HG03469 (cell line): Measurements from ENCODE around the gene FCGR3A.
"Not testable (repeated sequence)": the region's sequence is repeated elsewhere in the genome, so short reads cannot be mapped to it uniquely, and the experiment has no call there.

ENCODE experiments used
- ATAC-seq: cut with Tn5 transposase; IDR thresholded peaks from one replicate; pipeline ENCODE4 v1.9.1; 2021; ENCODE audit warnings: mild to moderate bottlenecking, moderate library complexity, moderate number of reproducible peaks; ENCODE audit not compliant: unreplicated experiment

FCGR3A gene

GRCh38 chr1:161531986-161532643 lies 17.5 kb downstream of the FCGR3A start:
- ATAC-seq, result no peak

DNA sequence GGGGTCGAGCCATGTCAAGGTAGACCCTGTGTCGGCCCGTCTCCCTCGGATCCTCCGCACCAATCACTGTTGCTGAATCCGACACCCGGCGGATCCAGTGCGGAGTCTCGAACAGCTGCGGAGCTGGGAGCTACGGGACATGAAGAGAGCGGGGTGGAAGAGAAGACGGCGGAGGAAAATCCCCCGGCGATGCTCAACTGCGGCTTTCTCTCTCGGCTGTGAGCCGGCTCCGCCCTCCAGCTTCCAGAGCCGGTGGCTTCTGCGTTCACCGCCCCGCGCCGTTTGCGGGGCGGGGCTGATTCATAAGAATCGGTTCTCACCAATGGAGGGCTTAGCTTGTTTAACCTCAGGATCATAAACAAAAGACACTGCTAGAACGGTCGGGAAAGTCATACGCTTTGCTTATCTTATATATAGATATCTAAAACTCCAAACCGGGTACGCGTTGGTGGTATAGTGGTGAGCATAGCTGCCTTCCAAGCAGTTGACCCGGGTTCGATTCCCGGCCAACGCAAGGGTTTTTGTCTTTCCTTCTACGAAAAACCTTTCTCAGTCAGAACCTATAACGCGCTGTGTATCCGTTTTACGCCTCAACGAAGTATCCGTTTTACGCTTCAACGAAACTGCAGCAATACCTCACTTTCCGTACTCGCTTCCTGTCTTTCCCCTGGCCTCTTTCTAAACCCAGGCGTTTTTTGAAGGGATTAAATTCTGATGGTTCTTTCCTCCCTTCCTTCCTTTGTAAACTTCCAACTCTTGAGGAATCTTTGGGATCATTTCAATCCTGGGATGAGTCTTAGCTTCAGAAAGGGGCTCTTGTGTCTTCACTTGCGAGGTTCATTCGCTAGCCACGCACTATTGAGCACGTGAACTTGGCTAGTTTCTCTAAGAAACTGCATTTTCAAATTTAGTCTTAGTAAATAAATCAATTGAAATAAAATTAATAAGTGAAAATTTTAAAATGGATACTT lies 18.7 kb downstream of the FCGR3A start:
- ATAC-seq, result peak; percentile 55

- peak; percentile 23 for ATAC-seq
Observed at GRCh38 chr1:161530158-161530557, 19.5 kb downstream of the FCGR3A start.

DNA sequence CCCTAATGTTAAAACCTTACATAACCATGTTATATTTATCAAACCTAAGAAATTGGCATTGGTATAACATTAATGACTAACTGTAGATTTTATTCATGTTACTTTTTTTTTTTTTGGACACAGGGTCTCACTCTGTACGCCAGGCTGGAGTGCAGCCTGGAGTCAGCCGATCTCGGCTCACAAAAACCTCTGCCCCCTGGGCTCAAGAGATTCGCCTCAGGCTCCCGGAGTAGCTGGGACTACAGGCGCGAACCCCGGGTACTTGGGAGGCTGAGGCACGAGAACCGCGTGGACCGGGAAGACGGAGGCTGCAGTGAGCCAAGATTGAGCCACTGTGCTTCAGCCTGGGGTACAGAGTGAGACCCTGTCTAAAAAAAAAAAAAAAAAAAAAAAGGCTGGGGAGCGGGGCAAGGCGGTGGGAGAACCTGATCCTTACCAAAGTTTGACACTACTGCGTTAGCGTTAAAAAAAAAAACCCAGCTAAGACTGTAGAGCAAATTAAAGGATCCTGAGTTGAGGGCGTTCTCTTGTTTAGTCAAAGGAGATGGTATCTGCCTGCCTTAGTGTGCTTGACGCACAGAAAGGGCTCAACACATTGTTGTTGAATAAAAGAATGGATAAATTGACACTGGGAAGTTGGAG lies 20.0 kb downstream of the FCGR3A start:
- not testable (repeated sequence) for ATAC-seq

DNA sequence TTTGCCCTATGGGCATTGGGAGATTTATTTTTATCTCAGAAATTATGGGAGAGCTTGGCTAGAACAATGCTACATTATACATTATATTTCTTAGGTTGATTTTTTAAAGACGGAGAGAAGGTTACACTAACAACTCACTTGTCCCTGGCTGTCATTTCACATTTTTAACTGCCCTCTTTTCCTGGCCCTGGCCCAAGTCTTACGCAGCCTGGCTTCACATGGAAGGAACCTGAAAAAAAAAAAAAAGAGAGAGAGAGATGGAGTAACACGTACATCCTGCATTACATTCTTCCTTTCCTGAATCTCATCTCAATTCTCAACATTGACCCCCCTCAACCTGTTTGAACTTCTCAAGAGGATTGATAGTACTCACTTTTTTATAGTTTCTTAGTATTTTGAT lies 21.1 kb downstream of the FCGR3A start:
- not testable (repeated sequence) for ATAC-seq

DNA sequence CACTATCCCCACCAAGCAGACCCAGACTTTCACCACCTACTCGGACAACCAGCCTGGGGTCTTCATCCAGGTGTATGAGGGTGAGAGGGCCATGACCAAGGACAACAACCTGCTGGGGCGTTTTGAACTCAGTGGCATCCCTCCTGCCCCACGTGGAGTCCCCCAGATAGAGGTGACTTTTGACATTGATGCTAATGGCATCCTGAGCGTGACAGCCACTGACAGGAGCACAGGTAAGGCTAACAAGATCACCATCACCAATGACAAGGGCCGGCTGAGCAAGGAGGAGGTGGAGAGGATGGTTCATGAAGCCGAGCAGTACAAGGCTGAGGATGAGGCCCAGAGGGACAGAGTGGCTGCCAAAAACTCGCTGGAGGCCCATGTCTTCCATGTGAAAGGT lies 23.7 kb downstream of the FCGR3A start:
- ATAC-seq, result not testable (repeated sequence)

DNA sequence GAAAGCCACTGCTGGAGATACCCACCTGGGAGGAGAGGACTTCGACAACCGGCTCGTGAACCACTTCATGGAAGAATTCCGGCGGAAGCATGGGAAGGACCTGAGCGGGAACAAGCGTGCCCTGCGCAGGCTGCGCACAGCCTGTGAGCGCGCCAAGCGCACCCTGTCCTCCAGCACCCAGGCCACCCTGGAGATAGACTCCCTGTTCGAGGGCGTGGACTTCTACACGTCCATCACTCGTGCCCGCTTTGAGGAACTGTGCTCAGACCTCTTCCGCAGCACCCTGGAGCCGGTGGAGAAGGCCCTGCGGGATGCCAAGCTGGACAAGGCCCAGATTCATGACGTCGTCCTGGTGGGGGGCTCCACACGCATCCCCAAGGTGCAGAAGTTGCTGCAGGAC lies 24.3 kb downstream of the FCGR3A start:
- ATAC-seq, result not testable (repeated sequence)

- ATAC-seq, result not testable (repeated sequence)
Observed at GRCh38 chr1:161524742-161525291, 24.8 kb downstream of the FCGR3A start.

GRCh38 chr1:161523817-161524741 lies 25.5 kb downstream of the FCGR3A start, which contains the start of gene HSPA6:
HSPA6 (plus strand) TSS chr1:161524540; CDS start chr1:161524659, 119 bp downstream.
- not testable (repeated sequence) for ATAC-seq

- ATAC-seq, result not testable (repeated sequence)
Observed at GRCh38 chr1:161523041-161523816, 26.4 kb downstream of the FCGR3A start.

- not testable (repeated sequence) for ATAC-seq
Observed at GRCh38 chr1:161513953-161514352, 35.7 kb downstream of the FCGR3A start.

- ATAC-seq, result not testable (repeated sequence)
Observed at GRCh38 chr1:161513448-161513780, 36.2 kb downstream of the FCGR3A start.

DNA sequence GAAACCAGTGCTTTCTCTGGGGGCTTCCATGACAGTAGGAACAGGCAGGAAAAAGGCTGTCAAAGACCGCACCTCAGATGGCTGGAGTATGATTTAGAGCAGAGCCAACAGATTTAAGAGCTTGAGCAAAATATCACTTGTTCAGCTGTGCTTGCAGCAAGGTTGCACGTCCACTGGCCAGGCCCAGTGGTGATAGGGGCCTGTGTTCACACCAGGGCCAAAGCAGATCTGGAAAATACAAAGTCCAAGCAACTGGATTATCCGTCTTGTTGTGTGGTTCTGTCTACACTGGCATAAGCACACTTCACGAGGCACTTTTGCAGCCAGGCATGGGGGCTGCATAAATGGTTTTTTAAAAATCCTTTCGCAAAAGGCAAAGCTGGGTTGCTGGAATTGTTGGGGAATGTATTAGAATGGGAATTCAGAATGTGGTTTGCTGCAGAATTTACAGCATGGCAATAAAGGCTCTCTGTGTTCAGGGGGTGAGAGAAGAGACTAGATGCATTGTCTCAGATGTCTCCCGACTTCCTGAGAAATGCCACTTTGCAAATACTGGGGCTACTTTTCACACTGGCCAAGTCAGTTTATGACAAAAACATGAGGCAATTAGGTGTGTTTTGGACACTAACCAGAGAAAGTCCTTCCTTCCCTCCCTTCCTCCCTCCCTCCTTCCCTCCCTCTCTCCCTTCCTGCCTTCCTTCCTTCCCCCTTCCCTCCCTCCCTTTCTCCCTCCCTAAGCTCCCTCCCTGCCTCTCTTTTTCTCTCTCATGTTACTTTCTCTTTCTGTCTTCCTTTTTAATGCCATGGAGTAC lies 36.8 kb downstream of the FCGR3A start:
- ATAC-seq, result not testable (repeated sequence)

GRCh38 chr1:161511756-161512060 lies 37.9 kb downstream of the FCGR3A start:
- no peak for ATAC-seq

- ATAC-seq, result no peak
Observed at GRCh38 chr1:161511018-161511755, 38.4 kb downstream of the FCGR3A start.

DNA sequence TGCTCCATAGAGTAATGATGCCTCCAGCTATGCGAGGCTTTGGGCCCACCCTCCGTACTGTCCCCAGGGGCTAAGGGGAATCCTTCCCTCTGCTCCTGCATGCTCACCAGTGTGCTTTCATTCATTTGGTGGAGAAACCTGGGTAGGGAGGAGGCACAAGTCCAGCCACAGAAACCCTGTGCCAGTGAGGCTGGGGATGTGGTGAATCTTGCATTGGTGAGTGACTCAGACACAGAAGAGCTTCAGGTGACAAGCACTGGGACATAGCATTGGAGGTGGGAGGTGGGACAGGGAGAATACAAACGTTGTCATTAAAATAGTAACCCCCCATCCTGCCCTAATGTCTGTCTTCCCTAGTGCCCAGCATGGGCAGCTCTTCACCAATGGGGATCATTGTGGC lies 39.1 kb downstream of the FCGR3A start:
- no peak for ATAC-seq

GRCh38 chr1:161506336-161507223 lies 43.0 kb downstream of the FCGR3A start:
- ATAC-seq, result no peak
